H9 (cell line): ENCODE results near the gene ATP6V1D. TPM values are rescaled to one million over a fixed set of nuclear protein-coding genes. Genes with fewer than 3 reads are reported as not detected.

ENCODE experiments used
- DNase-seq: peaks from one replicate; pipeline ENCODE4 v3.0.0-alpha.2; 2017
- H2AFZ ChIP-seq: one replicate; pipeline ENCODE4 v1.6.1; 2013; ENCODE audit warnings: mild to moderate bottlenecking, low read length, control low read depth, moderate library complexity
- H2AK5ac ChIP-seq: 2 replicates; pipeline ENCODE4 v1.6.1; 2013; ENCODE audit warnings: low read length, control low read depth, mixed read lengths; ENCODE audit not compliant: insufficient read length
- H2BK120ac ChIP-seq: one replicate; pipeline ENCODE4 v1.6.1; 2013; ENCODE audit warnings: low read depth, mild to moderate bottlenecking, low read length, control low read depth, inconsistent platforms; ENCODE audit not compliant: poor library complexity, severe bottlenecking
- H2BK12ac ChIP-seq: 2 replicates; pipeline ENCODE4 v1.6.1; 2013; ENCODE audit warnings: low read length, control low read depth, mixed read lengths, low read depth; ENCODE audit not compliant: insufficient read length
- H2BK15ac ChIP-seq: 2 replicates; pipeline ENCODE4 v1.6.1; 2013; ENCODE audit warnings: low read depth, low read length, control low read depth
- H2BK20ac ChIP-seq: one replicate; pipeline ENCODE4 v1.6.1; 2013; ENCODE audit warnings: low read depth, mild to moderate bottlenecking, low read length, control low read depth, inconsistent platforms; ENCODE audit not compliant: poor library complexity, severe bottlenecking
- H2BK5ac ChIP-seq: 2 replicates; pipeline ENCODE4 v1.6.1; 2013; ENCODE audit warnings: low read length, control low read depth, mixed read lengths; ENCODE audit not compliant: insufficient read length
- H3K14ac ChIP-seq: 2 replicates; pipeline ENCODE4 v1.6.1; 2013; ENCODE audit warnings: low read length, control low read depth; ENCODE audit not compliant: insufficient read depth
- H3K18ac ChIP-seq: 2 replicates; pipeline ENCODE4 v1.6.1; 2013; ENCODE audit warnings: low read depth, mild to moderate bottlenecking, mixed read lengths, low read length, control low read depth; ENCODE audit not compliant: insufficient read length
- H3K23ac ChIP-seq: 2 replicates; pipeline ENCODE4 v1.6.1; 2013; ENCODE audit warnings: low read length, control low read depth, mixed read lengths, low read depth; ENCODE audit not compliant: insufficient read length
- H3K23me2 ChIP-seq: 2 replicates; pipeline ENCODE4 v1.6.1; 2013; ENCODE audit warnings: low read depth, mild to moderate bottlenecking, mixed read lengths, low read length, control low read depth; ENCODE audit not compliant: insufficient read length, poor library complexity, severe bottlenecking
- H3K27ac ChIP-seq: 2 replicates; pipeline ENCODE4 v1.5.1; 2013; ENCODE audit warnings: low read length, control low read depth, mixed read lengths, low read depth; ENCODE audit not compliant: insufficient read length
- H3K27me3 ChIP-seq: 2 replicates; pipeline ENCODE4 v1.6.1; 2013; ENCODE audit warnings: low read length, control low read depth, inconsistent platforms; ENCODE audit not compliant: insufficient read depth
- H3K4ac ChIP-seq: 2 replicates; pipeline ENCODE4 v1.6.1; 2013; ENCODE audit warnings: low read depth, mild to moderate bottlenecking, control low read depth, inconsistent platforms, low read length, moderate library complexity
- H3K4me1 ChIP-seq: 2 replicates; pipeline ENCODE4 v1.6.1; 2013; ENCODE audit warnings: low read length, control low read depth, inconsistent platforms; ENCODE audit not compliant: insufficient read depth
- H3K4me2 ChIP-seq: 2 replicates; pipeline ENCODE4 v1.6.1; 2013; ENCODE audit warnings: low read length, control low read depth, mixed read lengths; ENCODE audit not compliant: insufficient read length, insufficient read depth
- H3K56ac ChIP-seq: 2 replicates; pipeline ENCODE4 v1.6.1; 2013; ENCODE audit warnings: low read depth, mild to moderate bottlenecking, mixed read lengths, low read length, control low read depth; ENCODE audit not compliant: insufficient read length
- H3K79me1 ChIP-seq: 2 replicates; pipeline ENCODE4 v1.6.1; 2013; ENCODE audit warnings: low read depth, mild to moderate bottlenecking, moderate library complexity, low read length, control low read depth, inconsistent platforms; ENCODE audit not compliant: insufficient read depth, poor library complexity, severe bottlenecking
- H3K79me2 ChIP-seq: 2 replicates; pipeline ENCODE4 v1.6.1; 2013; ENCODE audit warnings: low read length, control low read depth, inconsistent platforms; ENCODE audit not compliant: insufficient read depth
- H3K9ac ChIP-seq: 2 replicates; pipeline ENCODE4 v1.6.1; 2013; ENCODE audit warnings: low read length, control low read depth, mixed read lengths; ENCODE audit not compliant: insufficient read length; ENCODE audit errors: extremely low read depth
- H3K9me3 ChIP-seq: one replicate; pipeline ENCODE4 v1.6.1; 2013; ENCODE audit warnings: low read depth, low read length, inconsistent platforms; ENCODE audit not compliant: control insufficient read depth
- H3T11ph ChIP-seq: one replicate; pipeline ENCODE4 v1.6.1; 2013; ENCODE audit warnings: mild to moderate bottlenecking, low read length, control low read depth, inconsistent platforms
- H4K20me1 ChIP-seq: one replicate; pipeline ENCODE4 v1.6.1; 2013; ENCODE audit not compliant: control insufficient read depth, insufficient read length, insufficient read depth
- H4K5ac ChIP-seq: 2 replicates; pipeline ENCODE4 v1.6.1; 2013; ENCODE audit warnings: low read depth, mild to moderate bottlenecking, mixed read lengths, low read length, control low read depth; ENCODE audit not compliant: insufficient read length
- H4K8ac ChIP-seq: replicated peaks from 2 replicates; pipeline ENCODE4 v1.6.1; 2013; ENCODE audit warnings: low read length, control low read depth, mixed read lengths, low read depth; ENCODE audit not compliant: insufficient read length
- H4K91ac ChIP-seq: 2 replicates; pipeline ENCODE4 v1.6.1; 2013; ENCODE audit warnings: low read depth, mild to moderate bottlenecking, moderate library complexity, mixed read lengths, low read length, control low read depth; ENCODE audit not compliant: insufficient read length
- H3K27ac Mint-ChIP-seq, 3 experiments: 2 replicates in 2 of 3; 3 replicates in 1 of 3; pipeline ENCODE4 v1.8.0; 2020 to 2021; ENCODE audit warnings: mixed read lengths in 3 of 3, mild to moderate bottlenecking in 1 of 3, moderate library complexity in 1 of 3
- H3K27me3 Mint-ChIP-seq: 2 replicates; pipeline ENCODE4 v1.8.0; 2021; ENCODE audit warnings: low read depth, mild to moderate bottlenecking, moderate library complexity, mixed read lengths
- H3K36me3 Mint-ChIP-seq, 3 experiments: 2 replicates in 2 of 3; 3 replicates in 1 of 3; pipeline ENCODE4 v1.8.0; 2020 to 2021; ENCODE audit warnings: low read depth in 3 of 3, mixed read lengths in 3 of 3; ENCODE audit not compliant: insufficient read depth in 1 of 3
- H3K4me1 Mint-ChIP-seq, 2 experiments: 2 replicates each; pipeline ENCODE4 v1.8.0; 2020; ENCODE audit warnings: mixed read lengths in 2 of 2
- H3K4me3 Mint-ChIP-seq, 2 experiments: 2 replicates in 1 of 2; 3 replicates in 1 of 2; pipeline ENCODE4 v1.8.0; 2020 to 2021; ENCODE audit warnings: mild to moderate bottlenecking in 2 of 2, mixed read lengths in 2 of 2, moderate library complexity in 1 of 2
- H3K9me3 Mint-ChIP-seq, 2 experiments: 2 replicates in 1 of 2; 3 replicates in 1 of 2; pipeline ENCODE4 v1.8.0; 2020; ENCODE audit warnings: mild to moderate bottlenecking in 2 of 2, mixed read lengths in 2 of 2, moderate library complexity in 1 of 2
- WGBS: extraction: QIAGEN DNeasy Blood & Tissue Kit; methylation state at CpG from one replicate; pipeline ENCODE4 v1.1.7; 2013; ENCODE audit warnings: missing lambda C conversion rate, low lambda C conversion rate, mixed read lengths; ENCODE audit not compliant: insufficient read length; ENCODE audit errors: extremely low coverage; 5-methylcytosine and 5-hydroxymethylcytosine counted together
- total RNA-seq: library from RNA; stranded (reverse); gene quantifications from 2 replicates; pipeline ENCODE4 v1.2.1, GENCODE V29; 2021
- TF ChIP-seq, protein P1 (sequence below): fragments of 200-600 bp; sonication (generic); conservative IDR thresholded peaks from 3 replicates; pipeline ENCODE4 v1.8.0; 2021; ENCODE audit warnings: antibody characterized with exemption, mild to moderate bottlenecking

Gene ATP6V1D
- total RNA-seq, 1 experiment from 2014 or later = 85.7 TPM

GRCh38 chr14:67392123-67392522 is 32.5 kb upstream of the ATP6V1D start:
- Histone ChIP-seq H3K23ac (no peak overlapping the region), H2BK5ac (no peak overlapping the region), H2BK20ac (no peak overlapping the region), H3K9ac (no peak overlapping the region), H3K23me2 (no peaks in the 10 kb centered on the region), H3K9me3 (no peaks in the 10 kb centered on the region), H3K56ac (no peak overlapping the region), H4K8ac (no peak overlapping the region), H2BK15ac (no peak overlapping the region), H4K20me1 (no peaks in the 10 kb centered on the region), H4K91ac (no peak overlapping the region), H4K5ac (no peak overlapping the region), H3K4me1 (no peaks in the 10 kb centered on the region; the same call in 1 of the 2 replicates), H3K18ac (no peak overlapping the region), H3K4ac (no peak overlapping the region), H2AFZ (no peak overlapping the region), H3T11ph (no peak overlapping the region), H3K79me1 (no peaks in the 10 kb centered on the region), H3K27ac (no peak overlapping the region), H2BK12ac (no peak overlapping the region), H3K27me3 (no peaks in the 10 kb centered on the region), H3K14ac (no peak overlapping the region), H2AK5ac (no peak overlapping the region), H2BK120ac (no peak overlapping the region), H3K79me2 (no peaks in the 10 kb centered on the region), H3K4me2 (no peak overlapping the region)
- peaks cover 5 to 6% of the 10 kb centered on the region in 2 experiments for H3K4me1 Mint-ChIP-seq
- TF ChIP-seq, protein P1, sequence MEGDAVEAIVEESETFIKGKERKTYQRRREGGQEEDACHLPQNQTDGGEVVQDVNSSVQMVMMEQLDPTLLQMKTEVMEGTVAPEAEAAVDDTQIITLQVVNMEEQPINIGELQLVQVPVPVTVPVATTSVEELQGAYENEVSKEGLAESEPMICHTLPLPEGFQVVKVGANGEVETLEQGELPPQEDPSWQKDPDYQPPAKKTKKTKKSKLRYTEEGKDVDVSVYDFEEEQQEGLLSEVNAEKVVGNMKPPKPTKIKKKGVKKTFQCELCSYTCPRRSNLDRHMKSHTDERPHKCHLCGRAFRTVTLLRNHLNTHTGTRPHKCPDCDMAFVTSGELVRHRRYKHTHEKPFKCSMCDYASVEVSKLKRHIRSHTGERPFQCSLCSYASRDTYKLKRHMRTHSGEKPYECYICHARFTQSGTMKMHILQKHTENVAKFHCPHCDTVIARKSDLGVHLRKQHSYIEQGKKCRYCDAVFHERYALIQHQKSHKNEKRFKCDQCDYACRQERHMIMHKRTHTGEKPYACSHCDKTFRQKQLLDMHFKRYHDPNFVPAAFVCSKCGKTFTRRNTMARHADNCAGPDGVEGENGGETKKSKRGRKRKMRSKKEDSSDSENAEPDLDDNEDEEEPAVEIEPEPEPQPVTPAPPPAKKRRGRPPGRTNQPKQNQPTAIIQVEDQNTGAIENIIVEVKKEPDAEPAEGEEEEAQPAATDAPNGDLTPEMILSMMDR = no peak
- H3K27ac Mint-ChIP-seq = no peak overlapping the region
- WGBS = no CpG with 5 or more reads among the region's 3 CpGs
- DNase-seq = no peak
- H3K27me3 Mint-ChIP-seq = no peaks in the 10 kb centered on the region; the same call in none of the 2 replicates
- no peak overlapping the region for H3K4me3 Mint-ChIP-seq
- H3K9me3 Mint-ChIP-seq = no peaks in the 10 kb centered on the region
- H3K36me3 Mint-ChIP-seq = no peaks in the 10 kb centered on the region
